HG02642 (cell line): Measurements from ENCODE around the gene TNFRSF11A.
A peak's percentile ranks its signal among the peaks of the same experiment; 100 is the strongest.

ENCODE experiments used
- ATAC-seq: cut with Tn5 transposase; IDR thresholded peaks from one replicate; pipeline ENCODE4 v1.9.1; 2021; ENCODE audit warnings: mild to moderate bottlenecking; ENCODE audit not compliant: unreplicated experiment, poor library complexity

TNFRSF11A gene

GRCh38 chr18:62324181-62324828 is 805 bp upstream of the TNFRSF11A start:
- ATAC-seq = no peak

GRCh38 chr18:62325806-62326645 is 916 bp downstream of the TNFRSF11A start:
- ATAC-seq = peak; percentile 32

- ATAC-seq = no peak
Observed at GRCh38 chr18:62326646-62327348, 1.7 kb downstream of the TNFRSF11A start.

- no peak for ATAC-seq
Observed at GRCh38 chr18:62327977-62328376, 2.9 kb downstream of the TNFRSF11A start.

- no peak for ATAC-seq
Observed at GRCh38 chr18:62328586-62329525, 3.7 kb downstream of the TNFRSF11A start.

GRCh38 chr18:62329691-62330454 is 4.8 kb downstream of the TNFRSF11A start:
- ATAC-seq = no peak

GRCh38 chr18:62330650-62331049 is 5.5 kb downstream of the TNFRSF11A start:
- no peak for ATAC-seq

GRCh38 chr18:62331581-62332356 is 6.7 kb downstream of the TNFRSF11A start:
- ATAC-seq = no peak

GRCh38 chr18:62332431-62332830 is 7.3 kb downstream of the TNFRSF11A start:
- no peak for ATAC-seq

GRCh38 chr18:62332964-62333695 is 8.0 kb downstream of the TNFRSF11A start:
- no peak for ATAC-seq

- no peak for ATAC-seq
Observed at GRCh38 chr18:62334120-62334519, 9.0 kb downstream of the TNFRSF11A start.

- ATAC-seq = no peak
Observed at GRCh38 chr18:62335494-62335893, 10.4 kb downstream of the TNFRSF11A start.

- no peak for ATAC-seq
Observed at GRCh38 chr18:62336618-62337017, 11.5 kb downstream of the TNFRSF11A start.

GRCh38 chr18:62337336-62337735 is 12.2 kb downstream of the TNFRSF11A start:
- ATAC-seq = no peak

GRCh38 chr18:62338446-62339105 is 13.5 kb downstream of the TNFRSF11A start:
- ATAC-seq = no peak

GRCh38 chr18:62339106-62339988 is 14.2 kb downstream of the TNFRSF11A start:
- no peak for ATAC-seq
